GM21526 (cell line): Measurements from ENCODE around the gene CYP27B1.

Experiments
- ATAC-seq: cut with Tn5 transposase; IDR thresholded peaks from one replicate; pipeline ENCODE4 v1.9.1; 2021; ENCODE audit warnings: moderate library complexity; ENCODE audit not compliant: unreplicated experiment, low FRiP score

The CYP27B1 gene

GRCh38 chr12:57753756-57754337, 13.0 kb downstream of the CYP27B1 start:
- no peak for ATAC-seq

- no peak for ATAC-seq
Measured at GRCh38 chr12:57752668-57753000, 14.2 kb downstream of the CYP27B1 start.

- peak; percentile 63 for ATAC-seq
Measured at GRCh38 chr12:57751788-57752667, 14.8 kb downstream of the CYP27B1 start, which contains the start of gene CDK4. CDK4 (minus strand) TSS chr12:57752310; CDS start chr12:57751717, 593 bp downstream.

- no peak for ATAC-seq
Measured at GRCh38 chr12:57751432-57751787, 15.5 kb downstream of the CYP27B1 start.

- ATAC-seq, result no peak
Measured at GRCh38 chr12:57750561-57751431, 16.1 kb downstream of the CYP27B1 start.

- no peak for ATAC-seq
Measured at GRCh38 chr12:57749061-57749460, 17.8 kb downstream of the CYP27B1 start.

GRCh38 chr12:57746025-57746424, 20.9 kb downstream of the CYP27B1 start:
- no peak for ATAC-seq

- ATAC-seq, result no peak
Measured at GRCh38 chr12:57745485-57745881, 21.4 kb downstream of the CYP27B1 start.

- peak; percentile 77 for ATAC-seq
Measured at GRCh38 chr12:57744777-57745484, 21.9 kb downstream of the CYP27B1 start, which contains the start of gene TSPAN31. TSPAN31 (plus strand) TSS chr12:57745039; CDS start chr12:57745155, 116 bp downstream.

GRCh38 chr12:57744194-57744776, 22.6 kb downstream of the CYP27B1 start:
- ATAC-seq, result peak; percentile 30

- no peak for ATAC-seq
Measured at GRCh38 chr12:57743769-57744168, 23.1 kb downstream of the CYP27B1 start.

- peak; percentile 51 for ATAC-seq
Measured at GRCh38 chr12:57741844-57742738, 24.8 kb downstream of the CYP27B1 start.

- ATAC-seq, result peak; percentile 3
Measured at GRCh38 chr12:57741413-57741789, 25.5 kb downstream of the CYP27B1 start.

GRCh38 chr12:57740656-57741412, 26.0 kb downstream of the CYP27B1 start:
- peak; percentile 36 for ATAC-seq

GRCh38 chr12:57739914-57740538, 26.9 kb downstream of the CYP27B1 start:
- ATAC-seq, result no peak

GRCh38 chr12:57739387-57739786, 27.5 kb downstream of the CYP27B1 start:
- ATAC-seq, result no peak

- no peak for ATAC-seq
Measured at GRCh38 chr12:57738661-57739237, 28.1 kb downstream of the CYP27B1 start, which contains the start of gene AGAP2. AGAP2 (minus strand) TSS chr12:57738742; CDS start chr12:57738246, 496 bp downstream.
